ENCODE measurements around the gene STON2. TPM values are rescaled to one million over a fixed set of nuclear protein-coding genes. Genes with fewer than 3 reads are reported as not detected.

The STON2 gene
- total and polyA plus RNA-seq, 2 of the 8 experiments (the other 6 are each of a cell fraction or from before 2014, with no cell fraction given): 8.9 to 50.0 TPM

GRCh38 chr14:81280136-81280791 is 119.9 kb downstream of the STON2 start:
- H3K4ac ChIP-seq (replicated peaks; ENCODE audit: insufficient read length, low read depth, low read length): no peak overlapping the region

More at GRCh38 chr14:81280136-81280791, 119.9 kb downstream of the STON2 start:
- no peak overlapping the region for H2BK5ac ChIP-seq (ENCODE audit: low read depth, low read length)
- H3K56ac ChIP-seq (replicated peaks; ENCODE audit: insufficient read length, low read depth, low read length): no peak overlapping the region
- CTCF ChIA-PET (ENCODE audit: partially characterized antibody): interaction anchor here (0.8 to 3.9 kb wide), 5 partner anchors 11 to 169 kb away, joined by 3 to 20 read pairs (median 3); no protein-coding TSS in a partner anchor
- H2BK15ac ChIP-seq (ENCODE audit: low read length): no peak overlapping the region
- no peak overlapping the region for H2BK120ac ChIP-seq (replicated peaks; ENCODE audit: low read depth, low read length)
- POLR2A ChIA-PET (ENCODE audit: partially characterized antibody): no interaction called here
- no peak overlapping the region for H2BK12ac ChIP-seq (ENCODE audit: low read depth, low read length)
- H2BK20ac ChIP-seq (ENCODE audit: low read length): no peak overlapping the region
- H3K14ac ChIP-seq (ENCODE audit: insufficient read length): no peak overlapping the region
- 93% methylated on average over 9 of the region's 9 CpGs; no CpG with 5 or more reads in 1 of the 2 experiments for WGBS, 2 experiments (ENCODE audit: extremely low coverage in 1 of 2, insufficient coverage in 1 of 2, insufficient read length in 1 of 2, insufficient replicate concordance in 2 of 2, low coverage in 1 of 2, low lambda C conversion rate in 2 of 2, missing lambda C conversion rate in 1 of 2)
- no peaks in the 10 kb centered on the region for H3K23me2 ChIP-seq (ENCODE audit: low read depth, low read length)
- H2AFZ ChIP-seq (ENCODE audit: low read length): no peak overlapping the region
- TF ChIP-seq SAP30 (IDR thresholded peaks at IDR 0.05; ENCODE audit: insufficient read depth, insufficient replicate concordance, low read length): no peak
- no peak for TF ChIP-seq JUN (IDR thresholded peaks at IDR 0.05; ENCODE audit: low read depth, low read length)
- no peak for TF ChIP-seq BCL11A (IDR thresholded peaks at IDR 0.05; ENCODE audit: low read depth in 2 of 2, low read length in 2 of 2)
- no peaks in the 10 kb centered on the region for H3K27me3 ChIP-seq (replicated peaks in 1 of 4; ENCODE audit: control insufficient read depth in 3 of 4, extremely low read depth in 1 of 4, insufficient read depth in 3 of 4, low read length in 3 of 4)
- H4K20me1 ChIP-seq (replicated peaks in 1 of 2; ENCODE audit: control insufficient read depth in 1 of 2, insufficient read depth in 2 of 2, low read length in 2 of 2): no peaks in the 10 kb centered on the region
- no peak overlapping the region for H3K23ac ChIP-seq (ENCODE audit: insufficient read length)
- H3K18ac ChIP-seq (ENCODE audit: extremely low read depth, low read length): no peak overlapping the region
- H4K8ac ChIP-seq (ENCODE audit: extremely low read depth, insufficient read depth, low read length): no peak overlapping the region
- H3K4me3 ChIP-seq (ENCODE audit: extremely low read depth in 1 of 4, insufficient read depth in 2 of 4, low read depth in 3 of 4, low read length in 4 of 4): no peak overlapping the region
- H3K4me2 ChIP-seq (ENCODE audit: insufficient read depth in 1 of 2, low read depth in 2 of 2, low read length in 2 of 2): no peak overlapping the region
- FAIRE-seq (no peak), DNase-seq (ENCODE audit: low read depth in 1 of 2, low spot score in 2 of 2) (no peak)
- no peak overlapping the region for H4K91ac ChIP-seq (replicated peaks; ENCODE audit: insufficient read length, low read length)
- H2AK5ac ChIP-seq (ENCODE audit: low read depth, low read length): no peak overlapping the region
- no peak overlapping the region for H4K5ac ChIP-seq (ENCODE audit: insufficient read length, low read depth, low read length)
- H3K9ac ChIP-seq (replicated peaks in 1 of 4; ENCODE audit: extremely low read depth in 1 of 4, low read depth in 3 of 4, low read length in 3 of 4): no peak overlapping the region
- H3K36me3 ChIP-seq (ENCODE audit: control insufficient read depth in 2 of 4, insufficient read depth in 4 of 4, low read length in 3 of 4): peaks cover 5 to 15% (median 8%) of the 10 kb centered on the region in 4 experiments; a peak in 5 of 8 replicates
- H3K4me1 ChIP-seq (replicated peaks in 1 of 4; ENCODE audit: control insufficient read depth in 3 of 4, insufficient read depth in 4 of 4, low read length in 3 of 4): peaks cover 0 to 4% (median 4%) of the 10 kb centered on the region in 4 experiments; a peak in 3 of 7 replicates
- H3K79me2 ChIP-seq (ENCODE audit: control insufficient read depth in 1 of 2, insufficient read depth in 2 of 2, low read length in 2 of 2): no peaks in the 10 kb centered on the region
- no peak overlapping the region for H3K27ac ChIP-seq (ENCODE audit: low read depth, low read length)
- no peaks in the 10 kb centered on the region for H3K79me1 ChIP-seq (ENCODE audit: low read depth, low read length)
- no peaks in the 10 kb centered on the region for H3K9me3 ChIP-seq (ENCODE audit: insufficient read depth in 2 of 2, low read depth in 1 of 2, low read length in 1 of 2)

Data from H1 (cell line).